Retinal pigment epithelial cell (primary cell): Measurements from ENCODE around the gene VAV3.

Experiments
- DNase-seq: peaks from one replicate; pipeline ENCODE4 v3.0.0-alpha.2; 2010; ENCODE audit warnings: low read depth
- H3K4me3 ChIP-seq: 2 replicates; pipeline ENCODE4 v1.5.1; 2011; ENCODE audit warnings: mild to moderate bottlenecking, low read length, control low read depth, moderate library complexity
- TF ChIP-seq, protein P1 (sequence below): conservative IDR thresholded peaks from 2 replicates; pipeline ENCODE4 v1.5.1; 2011; ENCODE audit warnings: low read depth, low read length, control low read depth, inconsistent platforms

The VAV3 gene

GRCh38 chr1:107609808-107610207, 355.2 kb downstream of the VAV3 start:
- DNase-seq: no peak

GRCh38 chr1:107604825-107605224, 360.2 kb downstream of the VAV3 start:
- TF ChIP-seq, protein P1, sequence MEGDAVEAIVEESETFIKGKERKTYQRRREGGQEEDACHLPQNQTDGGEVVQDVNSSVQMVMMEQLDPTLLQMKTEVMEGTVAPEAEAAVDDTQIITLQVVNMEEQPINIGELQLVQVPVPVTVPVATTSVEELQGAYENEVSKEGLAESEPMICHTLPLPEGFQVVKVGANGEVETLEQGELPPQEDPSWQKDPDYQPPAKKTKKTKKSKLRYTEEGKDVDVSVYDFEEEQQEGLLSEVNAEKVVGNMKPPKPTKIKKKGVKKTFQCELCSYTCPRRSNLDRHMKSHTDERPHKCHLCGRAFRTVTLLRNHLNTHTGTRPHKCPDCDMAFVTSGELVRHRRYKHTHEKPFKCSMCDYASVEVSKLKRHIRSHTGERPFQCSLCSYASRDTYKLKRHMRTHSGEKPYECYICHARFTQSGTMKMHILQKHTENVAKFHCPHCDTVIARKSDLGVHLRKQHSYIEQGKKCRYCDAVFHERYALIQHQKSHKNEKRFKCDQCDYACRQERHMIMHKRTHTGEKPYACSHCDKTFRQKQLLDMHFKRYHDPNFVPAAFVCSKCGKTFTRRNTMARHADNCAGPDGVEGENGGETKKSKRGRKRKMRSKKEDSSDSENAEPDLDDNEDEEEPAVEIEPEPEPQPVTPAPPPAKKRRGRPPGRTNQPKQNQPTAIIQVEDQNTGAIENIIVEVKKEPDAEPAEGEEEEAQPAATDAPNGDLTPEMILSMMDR: no peak
- H3K4me3 ChIP-seq: no peak overlapping the region
- no peak for DNase-seq

More at GRCh38 chr1:107609808-107610207, 355.2 kb downstream of the VAV3 start:
- H3K4me3 ChIP-seq: no peak overlapping the region
- TF ChIP-seq, protein P1: no peak

GRCh38 chr1:107600607-107601160, 364.3 kb downstream of the VAV3 start:
- no peak for DNase-seq
- TF ChIP-seq, protein P1: no peak
- no peak overlapping the region for H3K4me3 ChIP-seq

- DNase-seq: no peak
- no peak overlapping the region for H3K4me3 ChIP-seq
- TF ChIP-seq, protein P1: no peak
These were observed 365.8 kb downstream of the VAV3 start for GRCh38 chr1:107599220-107599619.

- no peak for DNase-seq
- TF ChIP-seq, protein P1: no peak
- H3K4me3 ChIP-seq: no peak overlapping the region
These were observed 367.7 kb downstream of the VAV3 start for GRCh38 chr1:107597290-107597689.

DNA sequence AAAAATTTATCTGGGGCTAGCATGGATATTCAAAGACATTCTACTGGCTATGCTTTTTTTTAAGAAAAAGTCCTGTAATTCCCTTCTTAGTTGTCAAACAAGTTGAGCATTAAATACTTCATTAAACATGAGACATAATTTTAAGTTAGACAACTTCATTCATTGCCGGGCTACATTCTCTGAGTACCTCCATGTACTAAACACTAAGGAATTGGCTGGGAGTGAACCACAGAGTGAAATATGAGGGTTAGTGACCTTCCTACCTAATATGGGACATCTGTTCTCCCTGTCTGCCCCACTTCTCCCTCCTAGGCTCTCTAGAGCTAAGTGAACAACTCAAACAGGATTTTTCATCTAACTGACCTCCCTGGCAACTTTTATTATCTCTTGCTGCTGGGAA, 370.4 kb downstream of the VAV3 start:
- no peak for DNase-seq
- TF ChIP-seq, protein P1: no peak
- no peak overlapping the region for H3K4me3 ChIP-seq

DNA sequence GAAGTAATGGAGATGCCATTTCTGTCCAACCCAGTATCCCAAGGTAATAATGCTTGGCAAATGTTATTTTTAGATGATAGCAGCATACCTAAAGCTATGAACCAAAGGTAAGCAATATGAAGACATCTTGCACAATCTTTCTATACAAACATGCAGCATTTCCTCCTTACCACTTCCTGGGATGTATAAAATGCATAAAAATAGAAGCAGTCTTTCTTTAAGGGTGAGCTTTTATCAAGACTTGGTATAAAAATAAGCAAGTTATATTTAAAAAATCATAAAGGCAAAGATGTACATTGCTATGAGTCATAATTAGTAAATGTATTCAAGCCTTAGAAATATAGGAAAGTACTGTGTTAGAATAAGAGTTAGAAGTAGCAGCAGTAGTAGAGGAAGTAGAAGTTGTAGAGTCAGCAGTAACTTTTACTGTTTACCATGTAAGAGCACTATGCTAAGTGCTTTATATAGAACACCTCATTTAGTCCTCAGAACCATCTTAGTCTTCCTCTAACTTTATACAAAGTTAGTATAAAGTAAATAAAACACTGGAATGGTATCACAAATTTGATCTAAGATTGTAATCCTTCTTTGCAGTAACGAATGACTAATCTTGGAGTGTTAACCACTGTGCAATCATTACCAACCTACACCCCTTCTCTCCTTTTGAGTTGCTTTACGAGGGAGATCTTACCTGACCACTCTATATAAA, 371.3 kb downstream of the VAV3 start:
- DNase-seq: no peak
- no peak overlapping the region for H3K4me3 ChIP-seq
- TF ChIP-seq, protein P1: no peak
